ENCODE results near the gene TXNDC12. TPM values are rescaled to one million over a fixed set of nuclear protein-coding genes. Genes with fewer than 3 reads are reported as not detected.
"Not testable (repeated sequence)": the region's sequence is repeated elsewhere in the genome, so short reads cannot be mapped to it uniquely, and the experiment has no call there.

TXNDC12 gene
- total RNA-seq, 2 donors from 2014 or later: 25.7 to 38.7 TPM

DNA sequence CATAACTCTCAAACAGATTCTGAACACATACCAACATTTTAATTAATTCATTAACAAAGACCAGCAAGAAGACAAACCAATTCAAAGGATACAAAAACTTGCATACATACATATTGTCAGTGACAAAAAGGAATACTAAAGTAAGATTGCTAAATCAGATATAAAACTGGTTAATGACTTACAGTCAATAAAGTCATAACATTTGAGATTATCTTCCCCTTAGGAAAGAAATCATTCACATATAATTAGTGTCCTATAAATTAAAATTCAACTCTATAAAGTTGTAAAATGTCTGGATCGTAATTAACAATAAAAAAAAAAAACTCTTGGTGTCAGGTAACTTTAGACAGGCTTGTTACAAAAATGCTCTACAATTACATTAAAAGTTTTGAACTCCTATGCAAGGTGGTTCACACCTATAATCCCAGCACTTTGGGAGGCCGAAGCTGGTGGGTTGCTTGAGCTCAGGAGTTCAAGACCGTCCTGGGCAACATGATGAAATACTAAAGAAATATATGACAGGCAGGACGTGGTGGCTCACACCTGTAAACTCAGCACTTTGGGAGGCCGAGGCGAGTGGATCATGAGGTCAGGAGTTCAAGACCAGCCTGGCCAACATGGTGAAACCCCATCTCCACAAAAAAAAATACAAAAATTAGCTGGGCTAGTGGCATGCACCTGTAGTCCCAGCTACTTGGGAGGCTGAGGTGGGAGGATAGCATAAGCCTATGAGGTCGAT lies 46.8 kb downstream of the TXNDC12 start:
- peak overlapping the region in 1 of 4 donors; percentile 18 for H3K27ac ChIP-seq
- no peak for TF ChIP-seq POLR2A (IDR thresholded peaks at IDR 0.05)
- TF ChIP-seq, protein P1, sequence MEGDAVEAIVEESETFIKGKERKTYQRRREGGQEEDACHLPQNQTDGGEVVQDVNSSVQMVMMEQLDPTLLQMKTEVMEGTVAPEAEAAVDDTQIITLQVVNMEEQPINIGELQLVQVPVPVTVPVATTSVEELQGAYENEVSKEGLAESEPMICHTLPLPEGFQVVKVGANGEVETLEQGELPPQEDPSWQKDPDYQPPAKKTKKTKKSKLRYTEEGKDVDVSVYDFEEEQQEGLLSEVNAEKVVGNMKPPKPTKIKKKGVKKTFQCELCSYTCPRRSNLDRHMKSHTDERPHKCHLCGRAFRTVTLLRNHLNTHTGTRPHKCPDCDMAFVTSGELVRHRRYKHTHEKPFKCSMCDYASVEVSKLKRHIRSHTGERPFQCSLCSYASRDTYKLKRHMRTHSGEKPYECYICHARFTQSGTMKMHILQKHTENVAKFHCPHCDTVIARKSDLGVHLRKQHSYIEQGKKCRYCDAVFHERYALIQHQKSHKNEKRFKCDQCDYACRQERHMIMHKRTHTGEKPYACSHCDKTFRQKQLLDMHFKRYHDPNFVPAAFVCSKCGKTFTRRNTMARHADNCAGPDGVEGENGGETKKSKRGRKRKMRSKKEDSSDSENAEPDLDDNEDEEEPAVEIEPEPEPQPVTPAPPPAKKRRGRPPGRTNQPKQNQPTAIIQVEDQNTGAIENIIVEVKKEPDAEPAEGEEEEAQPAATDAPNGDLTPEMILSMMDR (IDR thresholded peaks at IDR 0.05): no peak
- no peaks in the 10 kb centered on the region for H3K27me3 ChIP-seq
- H3K9me3 ChIP-seq: no peaks in the 10 kb centered on the region
- WGBS, 2 donors: 86 to 91% methylated on average over 7 of the region's 7 CpGs
- intact Hi-C loops (cut with DNase I): no loop called here
- DNase-seq: no peak
- no peaks in the 10 kb centered on the region for H3K36me3 ChIP-seq (replicated peaks in 1 of 2; ENCODE audit: insufficient read depth in 1 of 2, low read depth in 2 of 2)
- H3K4me1 ChIP-seq: peaks cover 42% of the 10 kb centered on the region
- ATAC-seq: no peak
- no peak overlapping the region for H3K4me3 ChIP-seq

DNA sequence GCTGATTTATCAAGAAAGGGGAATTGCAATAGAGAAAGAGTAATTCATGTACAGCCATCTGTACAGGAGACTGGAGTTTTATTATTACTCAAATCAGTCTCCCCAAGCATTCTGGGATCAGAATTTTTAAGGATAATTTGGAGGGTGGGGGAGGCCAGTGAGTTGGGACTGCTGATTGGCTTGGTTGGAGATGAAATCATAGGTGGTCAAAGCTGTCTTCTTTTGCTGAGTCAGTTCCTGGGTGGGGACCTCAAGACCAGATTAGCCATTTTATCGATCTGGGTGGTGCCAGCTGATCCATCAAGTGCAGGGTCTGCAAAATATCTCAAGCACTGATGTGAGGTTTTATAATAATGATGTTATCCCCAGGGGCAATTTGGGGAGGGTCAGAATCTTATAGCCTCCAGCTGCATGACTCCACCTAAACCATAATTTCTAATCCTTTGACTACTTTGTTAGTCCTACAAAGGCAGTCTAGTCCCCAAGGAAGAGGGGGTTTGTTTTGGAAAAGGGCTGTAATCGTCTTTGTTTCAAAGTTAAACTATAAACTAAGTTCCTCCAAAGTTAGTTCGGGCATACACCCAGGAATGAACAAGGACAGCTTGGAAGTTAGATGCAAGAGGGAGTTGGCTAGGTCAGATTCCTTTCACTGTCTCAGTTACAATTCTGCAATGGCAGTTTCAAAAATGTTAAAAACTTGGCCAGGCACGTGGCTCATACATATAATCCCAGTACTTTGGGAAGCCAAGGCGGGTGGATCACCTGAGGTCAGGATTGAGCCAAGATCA lies 47.6 kb downstream of the TXNDC12 start:
- TF ChIP-seq, protein P1 (IDR thresholded peaks at IDR 0.05): no peak
- no peak for TF ChIP-seq POLR2A (IDR thresholded peaks at IDR 0.05)

DNA sequence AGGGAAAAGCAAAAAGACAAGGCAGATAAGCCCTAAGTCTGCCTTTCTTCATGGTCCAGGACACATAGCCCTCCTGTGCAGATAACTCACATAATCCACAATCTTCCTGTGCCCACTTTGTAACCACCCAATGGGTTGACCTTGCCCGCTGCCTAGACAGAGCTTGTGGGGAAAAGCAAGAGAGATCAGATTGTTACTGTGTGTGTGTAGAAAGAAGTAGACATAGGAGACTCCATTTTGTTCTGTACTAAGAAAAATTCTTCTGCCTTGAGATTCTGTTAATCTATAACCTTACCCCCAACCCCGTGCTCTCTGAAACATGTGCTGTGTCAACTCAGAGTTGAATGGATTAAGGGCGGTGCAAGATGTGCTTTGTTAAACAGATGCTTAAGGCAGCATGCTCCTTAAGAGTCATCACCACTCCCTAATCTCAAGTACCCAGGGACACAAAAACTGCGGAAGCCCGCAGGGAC lies 48.9 kb downstream of the TXNDC12 start:
- H3K4me3 ChIP-seq; ATAC-seq; H3K9me3 ChIP-seq; DNase-seq; intact Hi-C loops (cut with DNase I); H3K27me3 ChIP-seq; H3K36me3 ChIP-seq (replicated peaks in 1 of 2; ENCODE audit: insufficient read depth in 1 of 2, low read depth in 2 of 2): not testable (repeated sequence)
- 24 to 30% methylated on average over 5 of the region's 5 CpGs for WGBS, 2 donors
- Histone ChIP-seq H3K4me1 (peaks cover 36% of the 10 kb centered on the region), H3K27ac (peak overlapping the region in 3 of 4 donors; percentile 54 to 74 (median 65))

More for the DNA sequence above, 47.6 kb downstream of the TXNDC12 start:
- Histone ChIP-seq H3K36me3 (replicated peaks in 1 of 2; ENCODE audit: insufficient read depth in 1 of 2, low read depth in 2 of 2) (no peaks in the 10 kb centered on the region), H3K4me3 (no peak overlapping the region), H3K9me3 (no peaks in the 10 kb centered on the region), H3K27me3 (no peaks in the 10 kb centered on the region), H3K27ac (peak overlapping the region in 1 of 4 donors; percentile 18), H3K4me1 (peaks cover 42% of the 10 kb centered on the region)
- WGBS, 2 donors: 9 to 19% methylated on average over 5 of the region's 5 CpGs
- peak in 2 of 4 donors; percentile 23 for DNase-seq
- peak; percentile 28 for ATAC-seq
- intact Hi-C loops (cut with DNase I): no loop called here

DNA sequence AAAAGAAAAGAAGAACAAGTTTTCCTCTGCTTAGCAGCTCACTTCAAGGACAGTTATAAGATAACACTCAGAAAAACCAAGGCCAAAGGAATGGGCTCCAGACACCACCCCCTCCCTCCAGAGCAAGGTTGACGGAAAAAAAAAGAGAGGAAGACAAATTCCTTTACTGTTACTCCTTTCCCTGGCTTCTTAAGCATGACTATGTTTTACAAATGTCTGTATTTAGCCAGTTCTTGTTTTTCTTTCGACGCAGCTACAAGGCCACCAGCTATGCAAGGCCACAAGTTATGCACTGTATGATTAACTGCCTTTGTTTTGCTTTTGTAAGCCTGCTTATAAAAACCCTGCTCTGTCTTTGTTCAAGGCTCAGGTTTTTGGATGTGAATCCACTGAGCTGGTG lies 49.4 kb downstream of the TXNDC12 start:
- H3K36me3 ChIP-seq (replicated peaks in 1 of 2; ENCODE audit: insufficient read depth in 1 of 2, low read depth in 2 of 2); H3K9me3 ChIP-seq; H3K27me3 ChIP-seq; H3K4me3 ChIP-seq; intact Hi-C loops (cut with DNase I): not testable (repeated sequence)
- peak in 1 of 4 donors; percentile 10 for DNase-seq
- H3K4me1 ChIP-seq: peaks cover 36% of the 10 kb centered on the region
- peak overlapping the region in 3 of 4 donors; percentile 54 to 74 (median 65) for H3K27ac ChIP-seq
- WGBS, 2 donors: 9 to 11% methylated on average over 3 of the region's 3 CpGs
- ATAC-seq: peak; percentile 43

DNA sequence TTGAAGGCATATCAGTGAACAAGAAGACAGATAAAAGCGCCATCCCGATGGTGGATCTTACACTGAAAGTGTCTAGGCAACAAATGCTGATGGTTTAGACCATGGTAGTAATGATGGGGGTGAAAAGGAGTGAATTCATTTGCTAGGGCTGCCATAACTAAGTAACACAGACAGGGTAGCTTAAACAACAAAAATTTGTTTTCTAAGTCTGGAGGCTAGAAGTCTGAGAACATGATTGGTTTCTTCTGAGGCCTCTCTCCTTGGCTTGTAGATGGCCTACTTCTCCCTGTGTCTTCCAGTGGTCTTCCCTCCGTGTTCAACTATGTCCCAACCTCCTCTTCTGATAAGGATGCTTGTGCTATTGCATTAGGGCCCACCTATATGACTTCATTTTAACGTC lies 51.1 kb downstream of the TXNDC12 start:
- no peak for TF ChIP-seq POLR2A (IDR thresholded peaks at IDR 0.05)
- TF ChIP-seq, protein P1 (IDR thresholded peaks at IDR 0.05): no peak
- H3K27me3 ChIP-seq: no peaks in the 10 kb centered on the region
- H3K27ac ChIP-seq: no peak overlapping the region
- WGBS, 2 donors: 53 to 62% methylated on average over 4 of the region's 4 CpGs
- no peaks in the 10 kb centered on the region for H3K36me3 ChIP-seq (replicated peaks in 1 of 2; ENCODE audit: insufficient read depth in 1 of 2, low read depth in 2 of 2)
- H3K4me1 ChIP-seq: peaks cover 36% of the 10 kb centered on the region
- H3K4me3 ChIP-seq: no peak overlapping the region
- intact Hi-C loops (cut with DNase I): loop anchor here (5.0 kb wide), 1 partner anchor 107 kb away; no protein-coding TSS in a partner anchor
- H3K9me3 ChIP-seq: no peaks in the 10 kb centered on the region
- DNase-seq (no peak), ATAC-seq (no peak)

All from body of pancreas (tissue), 4 donors.